Measurements from ENCODE around the gene SUSD3.

GRCh38 chr9:93084471-93084881 lies 26.0 kb downstream of the SUSD3 start:
- no peak for TF ChIP-seq POLR2A (IDR thresholded peaks at IDR 0.05; ENCODE audit: low read depth, low read length)
- TF ChIP-seq CTCF (IDR thresholded peaks at IDR 0.05; ENCODE audit: extremely low read depth in 1 of 2, insufficient read depth in 1 of 2, low read depth in 1 of 2, low read length in 2 of 2), result no peak
- TF ChIP-seq POLR2AphosphoS5 (IDR thresholded peaks at IDR 0.05; ENCODE audit: insufficient read depth, low read depth, low read length), result no peak
- no peak for TF ChIP-seq MAX (IDR thresholded peaks at IDR 0.05; ENCODE audit: insufficient read depth, insufficient read length)
- no peak for TF ChIP-seq FOS (IDR thresholded peaks at IDR 0.05; ENCODE audit: borderline replicate concordance, insufficient read depth, low read length)
- no peak for TF ChIP-seq EZH2 (IDR thresholded peaks at IDR 0.05; ENCODE audit: borderline replicate concordance, low read depth, low read length, severe bottlenecking)

Data from endothelial cell of umbilical vein (primary cell).